ENCODE results near the gene TRIM71.

GRCh38 chr3:32871273-32871672 lies 53.5 kb downstream of the TRIM71 start:
- TF ChIP-seq POLR2AphosphoS5 (IDR thresholded peaks at IDR 0.05; ENCODE audit: low read depth, low read length) (no peak), REST (IDR thresholded peaks at IDR 0.05; ENCODE audit: insufficient read depth in 1 of 2, low read depth in 2 of 2, low read length in 2 of 2) (no peak), SIN3A (IDR thresholded peaks at IDR 0.05; ENCODE audit: borderline replicate concordance, insufficient read depth, low read length) (no peak)

Data from PFSK-1 (cell line).